Hindlimb muscle (tissue), 1 donor: Measurements from ENCODE around the gene COLEC11. TPM values are rescaled to one million over a fixed set of nuclear protein-coding genes. Genes with fewer than 3 reads are reported as not detected.
A peak's percentile ranks its signal among the peaks of the same experiment; 100 is the strongest.

Experiments
- DNase-seq: peaks from one replicate; pipeline ENCODE4 v3.0.0-alpha.2; 2013
- polyA plus RNA-seq: library from polyadenylated mRNA; unstranded; fragments of 120-200 nt; gene quantifications from one replicate; pipeline ENCODE4 v1.2.1, GENCODE V29; 2013; ENCODE audit not compliant: insufficient read length

The COLEC11 gene
- polyA plus RNA-seq, 1 donor, result 0.56 TPM

DNA sequence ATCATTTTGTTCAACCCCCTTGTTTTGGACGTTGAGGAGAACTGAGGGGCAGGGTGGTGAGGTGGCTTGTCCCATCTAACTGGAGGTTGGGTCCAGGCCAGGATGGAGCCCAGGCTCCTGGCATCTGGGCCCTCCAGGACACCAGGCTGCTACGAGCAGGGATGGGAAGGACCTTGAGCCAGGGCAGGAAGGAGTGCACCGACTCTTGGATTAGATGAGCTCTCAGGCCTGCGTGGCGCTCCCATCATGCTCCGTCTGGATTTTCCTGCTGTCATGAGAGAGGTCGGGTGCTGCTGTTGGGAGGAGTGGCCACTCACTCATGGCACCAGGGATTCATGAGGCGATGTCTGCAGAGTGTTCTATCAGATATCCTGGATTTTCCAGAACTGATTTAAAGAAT, 44.7 kb downstream of the COLEC11 start:
- DNase-seq, result no peak

DNA sequence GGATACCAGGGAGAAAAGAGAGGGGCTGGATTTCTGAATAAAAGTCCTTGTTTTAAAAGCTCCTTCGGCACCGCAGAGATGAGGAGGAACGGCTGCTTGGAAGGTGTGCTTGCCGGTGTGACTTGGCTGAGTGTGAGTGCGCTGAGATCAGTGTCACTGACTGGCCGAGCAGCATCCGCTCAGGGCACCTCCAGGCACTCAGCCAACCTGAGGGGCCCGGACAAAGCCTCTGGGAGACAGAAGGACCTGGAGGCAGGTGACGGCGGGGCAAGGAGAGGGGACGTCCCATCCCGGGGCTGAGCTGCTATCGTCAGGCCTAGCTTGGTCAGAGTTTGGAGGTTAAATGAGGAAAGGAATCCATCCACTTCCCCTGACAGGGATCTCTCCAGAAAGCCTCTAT, 46.3 kb downstream of the COLEC11 start:
- DNase-seq, result no peak

DNA sequence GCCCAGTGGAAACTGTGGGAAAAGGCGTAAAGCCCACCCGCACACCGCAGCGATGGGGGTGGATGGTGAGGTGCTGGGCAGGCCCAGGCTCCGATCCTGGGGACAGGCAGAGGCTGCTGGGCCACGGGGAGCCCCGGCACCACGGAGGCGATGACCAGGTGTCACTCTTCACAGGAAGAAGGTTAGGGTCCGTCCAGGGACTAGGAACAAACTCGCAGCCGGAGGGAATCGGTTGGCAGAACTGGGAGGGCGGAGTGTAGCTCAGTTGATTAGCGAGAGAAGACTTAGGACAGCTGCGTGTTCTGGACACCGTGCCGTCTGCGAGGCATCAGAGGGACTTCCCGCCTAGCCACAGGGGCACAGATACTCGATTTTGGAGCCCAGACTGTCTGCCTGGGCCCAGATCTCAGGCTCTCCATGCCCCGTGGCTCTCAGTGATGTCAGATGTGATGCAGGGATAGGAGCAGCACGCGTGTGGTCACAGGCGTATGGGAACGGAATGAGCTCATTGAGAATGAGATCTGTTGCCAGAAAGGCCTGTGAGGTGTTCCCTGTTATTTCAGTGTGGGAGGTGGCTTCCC, 47.0 kb downstream of the COLEC11 start:
- no peak for DNase-seq

DNA sequence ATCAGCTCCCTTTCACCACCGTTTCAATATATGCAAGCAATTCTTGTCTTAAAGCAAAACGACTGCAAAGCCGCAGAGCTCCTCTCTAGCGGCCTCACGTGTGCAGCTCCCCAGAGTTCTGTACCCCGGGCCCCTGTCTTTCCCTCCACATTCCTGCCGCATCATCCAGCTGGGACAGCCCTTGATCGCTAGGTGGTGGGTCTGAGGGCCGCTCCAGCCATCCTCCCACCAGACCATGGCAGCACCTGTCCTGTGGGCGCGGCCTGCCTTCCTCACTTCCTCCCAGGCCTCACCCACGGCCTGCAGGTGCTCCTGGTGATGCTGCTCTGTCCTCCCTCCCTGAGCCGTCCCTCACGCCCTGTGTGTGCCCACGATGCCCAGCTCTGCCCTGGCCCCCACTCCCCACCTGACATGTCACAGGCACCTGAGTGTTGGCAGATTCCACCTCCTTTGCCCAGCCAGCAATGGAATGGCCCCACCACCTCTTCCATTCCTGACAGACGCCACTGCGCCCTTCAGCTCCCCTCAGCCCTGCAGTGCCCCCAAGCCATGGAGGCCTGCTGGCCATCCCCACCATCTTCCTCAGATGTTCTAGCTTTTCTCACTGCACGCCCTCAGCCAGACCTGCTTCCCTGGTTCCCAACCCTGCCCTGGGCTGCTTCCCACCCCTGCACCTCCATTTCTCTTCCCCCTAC, 47.8 kb downstream of the COLEC11 start:
- no peak for DNase-seq

DNA sequence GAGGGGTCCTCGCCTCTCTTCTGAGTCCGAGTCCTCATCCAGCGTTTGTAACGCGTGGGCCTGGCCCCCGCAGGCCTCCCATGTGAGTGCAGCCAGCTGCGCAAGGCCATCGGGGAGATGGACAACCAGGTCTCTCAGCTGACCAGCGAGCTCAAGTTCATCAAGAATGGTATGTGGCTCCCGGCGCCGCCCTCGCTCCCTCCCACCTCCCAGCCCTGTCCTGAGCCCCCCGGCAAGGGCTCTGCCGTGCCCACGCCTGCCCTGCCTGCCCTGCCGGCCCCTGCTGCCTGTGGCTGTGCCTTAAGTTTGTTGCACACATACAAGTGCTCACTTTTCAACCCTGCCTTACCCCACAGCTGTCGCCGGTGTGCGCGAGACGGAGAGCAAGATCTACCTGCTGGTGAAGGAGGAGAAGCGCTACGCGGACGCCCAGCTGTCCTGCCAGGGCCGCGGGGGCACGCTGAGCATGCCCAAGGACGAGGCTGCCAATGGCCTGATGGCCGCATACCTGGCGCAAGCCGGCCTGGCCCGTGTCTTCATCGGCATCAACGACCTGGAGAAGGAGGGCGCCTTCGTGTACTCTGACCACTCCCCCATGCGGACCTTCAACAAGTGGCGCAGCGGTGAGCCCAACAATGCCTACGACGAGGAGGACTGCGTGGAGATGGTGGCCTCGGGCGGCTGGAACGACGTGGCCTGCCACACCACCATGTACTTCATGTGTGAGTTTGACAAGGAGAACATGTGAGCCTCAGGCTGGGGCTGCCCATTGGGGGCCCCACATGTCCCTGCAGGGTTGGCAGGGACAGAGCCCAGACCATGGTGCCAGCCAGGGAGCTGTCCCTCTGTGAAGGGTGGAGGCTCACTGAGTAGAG, 48.7 kb downstream of the COLEC11 start:
- DNase-seq, result no peak

DNA sequence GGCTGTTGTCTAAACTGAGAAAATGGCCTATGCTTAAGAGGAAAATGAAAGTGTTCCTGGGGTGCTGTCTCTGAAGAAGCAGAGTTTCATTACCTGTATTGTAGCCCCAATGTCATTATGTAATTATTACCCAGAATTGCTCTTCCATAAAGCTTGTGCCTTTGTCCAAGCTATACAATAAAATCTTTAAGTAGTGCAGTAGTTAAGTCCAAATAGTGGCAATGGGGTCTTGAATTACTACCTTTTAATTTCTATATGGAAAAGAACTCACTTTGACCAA, 49.3 kb downstream of the COLEC11 start:
- DNase-seq, result no peak

DNA sequence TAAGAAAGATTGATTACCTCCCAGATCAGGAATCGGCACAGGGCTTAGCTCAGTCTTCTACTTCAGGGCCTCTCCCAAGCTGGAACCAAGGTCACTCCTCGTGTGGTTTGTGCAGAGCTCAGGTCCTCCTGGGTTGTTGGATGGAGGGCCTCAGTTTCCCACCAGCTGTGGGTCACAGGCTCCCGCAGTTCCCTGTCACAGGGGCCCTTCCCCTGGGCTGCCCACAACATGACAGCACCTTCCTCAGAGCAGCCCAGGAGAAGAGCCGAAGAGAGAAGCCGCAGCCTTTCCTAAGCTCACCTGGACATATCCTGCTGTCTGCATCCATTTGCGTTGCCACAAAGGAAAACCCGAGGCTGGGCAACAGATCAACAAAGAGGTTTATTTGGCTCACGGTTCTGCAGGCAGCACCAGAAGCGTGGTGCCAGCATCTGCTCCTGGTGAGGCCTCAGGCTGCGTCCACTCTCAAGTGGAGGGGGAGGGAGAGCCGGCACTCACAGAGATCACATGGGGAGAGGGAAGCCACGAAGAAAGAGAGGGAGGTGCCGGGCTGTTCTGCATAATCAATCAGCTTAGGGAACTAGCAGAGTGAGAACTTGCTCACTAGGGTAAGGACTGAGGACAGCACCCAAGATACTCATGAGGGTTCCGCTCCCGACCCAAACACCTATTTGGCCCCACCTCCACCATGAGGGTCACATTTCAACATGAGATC, 50.1 kb downstream of the COLEC11 start:
- DNase-seq, result no peak

DNA sequence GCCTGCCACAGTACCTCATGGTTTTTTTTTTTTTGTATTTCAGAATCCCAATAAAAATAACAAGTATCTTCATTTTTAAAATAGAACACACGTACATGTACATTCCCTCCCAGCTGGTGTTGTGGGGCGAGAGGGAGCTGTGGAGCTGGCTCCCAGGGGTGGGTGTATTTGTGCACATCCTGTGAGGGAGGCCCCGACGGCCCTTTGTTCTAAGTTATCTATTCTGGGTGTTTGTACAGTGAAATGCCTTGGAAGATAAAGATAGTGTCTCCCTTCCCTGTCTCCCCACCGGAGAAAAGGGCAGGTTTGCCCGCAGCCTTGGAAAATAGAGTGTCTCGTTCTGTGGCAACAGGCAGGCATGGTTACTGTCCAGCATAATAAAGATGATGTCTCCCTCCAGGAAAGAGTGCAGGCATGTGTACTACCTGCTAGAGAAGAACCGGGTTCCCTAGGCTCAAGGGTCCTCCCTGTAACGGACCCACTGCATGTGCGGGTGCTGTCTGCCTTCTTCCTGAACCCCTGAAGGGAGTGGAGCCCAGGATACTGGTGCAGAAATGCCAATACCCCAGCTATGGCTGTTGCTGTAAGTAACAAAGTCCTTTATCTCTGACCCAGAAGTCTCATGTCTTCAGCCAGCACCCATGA, 51.0 kb downstream of the COLEC11 start:
- DNase-seq, result no peak

DNA sequence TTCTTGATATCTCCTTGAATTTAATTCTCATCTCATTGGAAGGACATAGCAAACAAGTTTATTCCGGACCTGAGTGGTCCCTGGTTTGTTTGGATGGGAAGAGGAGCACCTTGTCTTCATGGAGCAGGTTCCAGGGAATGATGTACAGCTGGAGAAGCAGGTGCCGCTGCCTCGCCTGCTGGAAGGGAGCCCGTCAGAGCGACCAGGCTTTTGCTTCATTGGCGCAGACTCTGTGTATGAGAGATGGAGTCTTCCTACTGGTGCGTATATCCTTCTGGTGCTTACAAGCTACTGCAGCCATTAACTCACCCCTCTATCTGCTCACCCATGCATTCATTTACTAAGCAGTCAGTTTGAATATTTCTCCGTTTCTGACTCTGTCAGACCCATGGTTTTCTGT, 51.5 kb downstream of the COLEC11 start:
- no peak for DNase-seq

DNA sequence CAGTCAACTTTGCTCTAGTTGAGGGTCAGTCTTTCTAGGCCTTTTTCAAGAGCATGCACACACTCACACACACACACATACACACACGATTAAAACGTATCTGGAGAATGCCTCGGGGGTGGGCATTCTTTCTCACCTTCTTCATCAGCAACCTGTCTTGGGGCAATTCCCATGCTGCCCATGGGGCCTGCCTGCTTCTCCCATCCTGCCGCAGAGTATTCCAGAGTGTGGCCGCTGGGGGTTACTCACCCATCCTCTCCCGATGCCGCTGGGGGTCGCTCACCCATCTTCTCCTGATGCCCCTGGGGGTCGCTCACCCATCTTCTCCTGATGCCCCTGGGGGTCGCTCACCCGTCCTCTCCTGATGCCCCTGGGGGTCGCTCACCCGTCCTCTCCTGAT, 52.3 kb downstream of the COLEC11 start:
- no peak for DNase-seq

DNA sequence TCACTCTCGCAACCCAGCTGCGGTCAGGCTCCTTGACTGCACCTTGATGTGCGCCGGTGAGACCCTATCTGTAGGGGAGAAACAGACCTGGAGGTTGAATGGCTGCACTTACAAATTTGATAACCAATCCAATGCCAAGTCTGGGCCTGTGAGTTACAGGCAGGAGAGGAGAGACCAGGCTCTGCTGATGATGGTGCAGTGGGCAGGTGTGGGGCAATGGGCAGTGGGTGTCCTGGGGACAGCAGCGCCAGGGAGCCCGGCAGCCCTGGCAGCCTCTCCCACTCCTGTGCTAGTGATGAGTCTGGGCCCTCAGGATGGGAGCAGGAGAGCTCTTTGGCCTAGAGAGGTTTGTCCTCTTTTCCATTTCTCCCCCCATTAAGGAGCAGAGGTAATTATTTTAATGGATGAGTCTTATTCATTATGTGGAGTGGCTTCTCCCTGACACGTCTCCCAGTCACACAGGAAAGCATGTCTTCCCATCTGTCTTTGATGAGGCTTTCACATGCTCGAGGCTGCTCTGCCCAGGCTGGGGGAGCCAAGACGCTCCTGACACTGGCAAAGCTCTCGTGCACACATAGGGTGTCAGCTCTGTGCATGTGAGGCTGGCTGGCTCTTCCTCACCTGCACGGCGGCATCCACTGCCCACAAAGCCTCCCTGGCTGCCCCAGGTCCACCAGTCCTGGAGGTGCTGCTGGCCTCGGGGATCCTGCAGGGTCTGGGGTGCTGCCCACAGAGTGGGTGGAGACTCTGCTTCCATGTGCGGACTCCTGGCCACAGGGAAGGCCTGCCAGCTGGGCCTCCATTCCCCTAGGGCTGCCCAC, 53.1 kb downstream of the COLEC11 start:
- DNase-seq, result no peak

DNA sequence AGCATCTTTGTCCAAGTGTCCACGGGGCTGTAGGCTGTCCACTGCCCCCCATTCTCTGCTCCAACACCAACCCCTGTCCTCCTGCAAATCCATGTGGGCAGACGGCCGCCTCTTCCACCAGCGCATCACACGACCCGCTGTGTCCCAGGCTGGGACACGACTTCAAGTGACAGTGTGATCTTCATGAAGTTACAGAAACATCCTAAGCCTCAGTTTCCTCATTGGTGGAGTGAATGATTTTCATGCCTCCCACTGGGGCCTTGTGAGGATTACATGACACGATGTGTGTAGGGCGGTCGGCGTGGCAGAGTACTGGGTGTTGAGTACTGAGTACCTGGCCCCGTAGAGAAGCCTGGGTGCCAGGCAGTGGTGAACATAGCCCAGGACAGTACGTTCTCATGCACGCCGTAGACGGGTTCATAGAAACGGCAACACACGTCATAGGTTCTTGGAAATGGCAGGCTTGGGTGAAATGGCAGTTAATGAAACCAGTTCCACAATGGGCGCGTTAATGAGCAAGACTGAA, 53.8 kb downstream of the COLEC11 start:
- DNase-seq, result no peak

DNA sequence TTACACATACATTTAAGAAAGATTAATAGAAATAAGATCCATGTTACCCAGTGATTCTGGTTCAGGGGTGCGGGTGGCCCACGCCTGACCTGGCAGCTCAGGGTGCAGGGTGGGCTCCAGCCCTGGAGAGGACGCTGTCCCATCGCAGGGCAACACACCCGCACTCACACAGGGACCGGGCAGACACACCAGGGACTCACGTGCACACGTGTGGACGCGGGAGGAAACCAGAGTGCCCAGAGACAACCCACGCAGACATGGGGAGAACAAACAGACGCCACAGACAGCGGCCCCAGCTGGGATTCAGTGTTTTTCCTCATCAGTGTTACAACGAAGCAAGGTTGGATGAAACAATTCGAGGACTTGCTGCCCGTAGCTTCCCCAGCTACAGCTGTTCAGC, 54.7 kb downstream of the COLEC11 start:
- no peak for DNase-seq

DNA sequence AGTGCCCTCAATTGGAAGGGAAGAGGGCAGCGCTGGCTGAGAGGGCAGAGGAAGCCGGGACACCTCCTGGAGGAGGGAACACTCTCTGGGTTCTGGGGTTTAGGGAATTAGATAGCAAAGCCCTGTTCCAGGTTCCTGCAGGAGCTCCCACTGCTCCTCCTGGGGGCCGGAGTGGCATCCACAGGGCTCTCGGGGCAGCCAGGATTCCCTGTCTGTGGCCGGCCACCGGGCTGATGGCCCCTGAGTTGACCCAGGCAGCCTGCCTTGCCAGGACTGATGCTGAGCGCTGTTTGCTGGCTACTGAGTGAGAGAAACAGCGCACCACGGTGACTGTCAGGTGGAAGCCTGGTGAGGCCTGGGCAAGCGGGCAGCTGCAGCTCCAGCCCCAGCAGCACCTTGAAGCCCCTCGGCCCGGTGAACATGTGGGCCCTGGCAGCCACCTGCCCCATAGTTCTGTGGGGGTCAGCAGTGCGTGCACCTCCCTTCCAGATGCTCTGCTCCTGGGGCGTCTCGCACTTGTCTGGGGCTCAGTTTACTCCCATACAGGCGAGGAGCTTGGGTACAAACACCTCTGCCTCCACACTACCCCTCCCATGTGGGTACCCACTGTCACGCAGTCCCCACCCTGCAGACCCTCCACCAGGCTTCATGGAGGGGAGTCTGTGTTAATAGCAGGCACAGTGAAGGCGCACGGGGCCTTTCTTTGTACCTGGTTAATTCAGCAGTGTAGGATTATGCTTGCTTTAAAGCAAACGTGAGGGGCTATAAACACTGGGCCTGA, 55.4 kb downstream of the COLEC11 start:
- no peak for DNase-seq

DNA sequence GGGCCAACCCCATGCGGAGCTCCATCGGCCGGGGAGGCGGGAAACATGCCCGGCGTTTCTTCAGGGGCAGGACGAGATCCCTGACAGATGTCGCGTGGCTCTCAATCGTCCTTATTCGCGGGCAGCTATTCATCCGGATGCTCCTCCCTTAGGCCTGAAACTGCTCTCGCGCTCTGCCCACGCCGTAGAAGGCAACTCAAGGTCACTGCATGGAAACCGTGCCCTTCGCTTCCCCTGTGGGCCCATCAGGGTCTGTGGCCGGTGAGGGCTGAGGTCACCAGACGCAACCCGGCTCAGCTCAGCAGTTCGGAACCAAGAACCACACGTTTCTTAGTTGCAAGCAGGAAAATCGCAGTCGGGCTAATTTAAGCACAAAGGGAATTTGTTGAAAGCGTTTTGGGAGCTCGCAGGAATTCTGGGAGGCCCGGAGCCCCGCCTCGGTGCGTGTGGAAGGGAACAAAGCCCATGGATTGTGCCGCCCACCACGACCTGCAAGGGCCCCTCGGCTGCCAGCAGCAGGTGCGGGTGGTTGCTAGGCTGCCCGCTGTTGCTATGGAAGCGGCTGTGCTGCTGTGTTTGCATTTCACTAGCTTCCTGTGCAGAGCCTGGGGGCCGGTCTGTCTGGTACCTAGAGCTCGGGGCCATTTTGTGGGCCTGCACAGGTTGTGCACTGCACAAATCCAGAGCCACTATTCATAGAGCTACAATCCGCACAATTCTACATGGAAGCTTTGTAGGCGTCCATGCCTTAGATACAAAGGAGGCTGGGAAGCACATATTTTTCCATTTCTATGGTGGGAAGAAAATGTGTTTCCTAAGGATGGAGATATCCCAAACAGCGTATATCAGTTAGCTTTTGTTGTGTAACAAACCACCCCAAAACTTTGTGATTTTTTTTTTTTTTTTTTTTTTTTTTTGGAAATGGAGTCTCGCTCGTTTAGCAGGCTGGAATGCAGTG, 57.1 kb downstream of the COLEC11 start:
- DNase-seq, result peak; percentile 59

DNA sequence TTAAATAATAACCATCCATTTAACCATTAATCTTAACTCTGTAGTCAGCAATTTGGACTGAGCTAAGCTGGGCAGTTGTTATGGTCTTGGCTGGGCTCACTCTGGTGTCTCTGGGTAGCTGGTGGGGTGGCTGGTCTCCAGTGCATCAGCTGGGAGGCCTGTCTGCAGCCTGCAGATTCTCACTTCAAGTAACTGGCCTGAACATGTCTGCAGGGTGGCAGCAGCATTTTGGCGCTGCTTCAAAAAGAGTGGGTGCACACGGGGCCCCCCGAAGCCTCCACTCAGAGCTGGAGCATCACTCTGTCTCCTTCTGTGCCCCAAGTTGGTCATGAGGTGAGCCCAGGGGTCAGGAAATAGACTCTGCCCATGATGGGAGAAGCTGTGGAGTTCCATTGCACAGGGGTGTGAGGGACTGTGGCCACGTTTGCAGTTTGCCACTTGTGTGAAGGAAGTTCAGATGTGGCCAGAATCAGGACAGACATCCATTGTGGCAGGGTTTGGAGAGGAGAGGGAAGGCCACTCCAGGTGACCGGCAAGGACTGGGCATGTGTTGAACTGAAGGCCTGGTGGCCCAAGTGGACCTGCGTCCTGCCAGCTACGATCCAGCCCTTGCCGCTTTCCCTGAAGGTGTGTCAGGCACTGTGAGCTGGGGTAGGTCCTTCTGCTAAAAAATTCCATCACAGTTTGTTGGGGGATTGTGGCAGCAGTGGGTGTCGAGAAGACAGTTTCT, 58.1 kb downstream of the COLEC11 start:
- DNase-seq, result no peak

DNA sequence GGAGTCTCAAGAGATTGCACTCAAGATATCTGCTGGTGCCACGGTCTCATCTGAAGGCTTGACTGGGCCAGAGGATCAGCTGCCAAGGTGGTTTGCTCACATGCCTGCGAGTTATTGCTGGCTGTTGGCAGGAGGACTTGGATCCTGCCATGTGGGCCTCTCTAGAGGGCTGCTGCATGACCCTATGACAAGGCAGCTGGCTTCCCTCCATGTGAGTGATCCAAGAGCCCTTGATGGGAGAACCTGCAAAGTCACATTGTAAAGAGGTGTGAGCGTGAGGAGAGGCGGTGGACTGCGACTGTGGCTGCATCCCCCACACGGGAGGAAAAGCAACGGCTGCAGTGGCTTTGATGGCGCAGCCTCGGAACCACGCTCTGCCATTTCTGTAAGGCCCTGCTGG, 59.1 kb downstream of the COLEC11 start:
- DNase-seq, result no peak

DNA sequence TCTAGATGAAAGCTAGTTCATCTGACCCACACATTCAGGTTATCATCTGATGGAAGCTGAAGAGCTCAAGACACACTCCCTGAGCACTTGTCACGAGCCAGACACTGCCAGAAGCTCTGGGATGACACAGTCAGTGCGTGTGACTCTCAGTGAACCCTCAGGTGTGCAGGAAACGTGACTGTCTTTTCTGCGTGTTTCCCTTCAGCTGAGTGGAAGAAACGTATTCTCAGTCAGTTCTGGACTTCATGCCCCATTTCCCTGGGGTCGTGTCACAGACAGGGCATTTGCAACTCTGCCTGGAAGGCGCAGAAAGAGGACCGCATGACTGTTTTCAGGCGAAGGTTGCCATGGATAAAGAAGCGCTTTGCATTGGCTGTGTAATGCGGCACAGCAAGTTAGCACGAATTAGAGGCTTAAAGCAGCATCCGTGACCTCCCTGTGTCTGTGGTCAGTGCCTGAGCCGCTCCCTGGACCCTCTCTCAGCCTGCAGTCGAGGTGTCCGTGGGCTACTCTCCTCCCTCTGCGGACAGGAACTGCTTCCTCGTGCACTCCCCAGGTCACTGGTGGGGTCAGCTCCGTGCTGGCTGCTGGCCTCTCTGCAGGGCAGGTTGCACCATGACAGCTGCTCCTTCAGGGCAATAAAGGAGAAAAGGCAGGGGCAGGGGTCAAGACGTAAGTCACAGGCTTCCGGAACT, 59.8 kb downstream of the COLEC11 start:
- DNase-seq, result no peak
